Activated B cell treated with CpG ODN at 0.5 μM for 24 hours (primary cell): ENCODE measurements around the gene ACAA1. TPM values are rescaled to one million over a fixed set of nuclear protein-coding genes. Genes with fewer than 3 reads are reported as not detected.
"Not testable (repeated sequence)": the region's sequence is repeated elsewhere in the genome, so short reads cannot be mapped to it uniquely, and the experiment has no call there.

Source experiments
- ATAC-seq: fragments of 200-7000 bp; cut with Tn5 transposase; one replicate; pipeline ENCODE4 v1.10.0; 2021; ENCODE audit warnings: low read depth, mild to moderate bottlenecking, moderate library complexity
- CTCF ChIA-PET: fragments of 350-600 bp; sonication (Branson Sonifier 250); formaldehyde crosslinking; loops from one replicate; lab custom pipeline; 2021; ENCODE audit warnings: antibody characterized with exemption; lab: Charles Lee
- POLR2A ChIA-PET: fragments of 350-600 bp; sonication (Branson Sonifier 250); formaldehyde crosslinking; loops from one replicate; lab custom pipeline; 2021; ENCODE audit warnings: antibody characterized with exemption; lab: Charles Lee
- DNase-seq: peaks from one replicate; pipeline ENCODE4 v3.0.0; 2022
- H3K27ac Mint-ChIP-seq: one replicate; pipeline ENCODE4 v1.8.0; 2020; ENCODE audit warnings: mixed read lengths
- H3K27me3 Mint-ChIP-seq: one replicate; pipeline ENCODE4 v1.8.0; 2021; ENCODE audit warnings: mixed read lengths
- H3K36me3 Mint-ChIP-seq: one replicate; pipeline ENCODE4 v1.8.0; 2021; ENCODE audit warnings: low read depth, mixed read lengths
- H3K4me1 Mint-ChIP-seq: one replicate; pipeline ENCODE4 v1.8.0; 2021; ENCODE audit warnings: mixed read lengths
- H3K4me3 Mint-ChIP-seq: one replicate; pipeline ENCODE4 v1.8.0; 2020; ENCODE audit warnings: mild to moderate bottlenecking, mixed read lengths
- H3K9me3 Mint-ChIP-seq: one replicate; pipeline ENCODE4 v1.8.0; 2020; ENCODE audit warnings: mixed read lengths
- CTCF ChIP-seq: fragments of 200-600 bp; IDR thresholded peaks from one replicate; pipeline ENCODE4 v1.8.0; 2022; ENCODE audit warnings: antibody characterized with exemption, mild to moderate bottlenecking
- intact Hi-C: fragments of 100-400 bp; cut with micrococcal nuclease; formaldehyde crosslinking; loops from one replicate; pipeline ENCODE4 v1.15.1; 2024
- total RNA-seq: library from RNA; stranded (reverse); gene quantifications from 2 replicates; pipeline ENCODE4 v1.2.3, GENCODE V29; 2022

Gene ACAA1
- total RNA-seq, 1 donor from 2014 or later: 78.1 TPM

DNA sequence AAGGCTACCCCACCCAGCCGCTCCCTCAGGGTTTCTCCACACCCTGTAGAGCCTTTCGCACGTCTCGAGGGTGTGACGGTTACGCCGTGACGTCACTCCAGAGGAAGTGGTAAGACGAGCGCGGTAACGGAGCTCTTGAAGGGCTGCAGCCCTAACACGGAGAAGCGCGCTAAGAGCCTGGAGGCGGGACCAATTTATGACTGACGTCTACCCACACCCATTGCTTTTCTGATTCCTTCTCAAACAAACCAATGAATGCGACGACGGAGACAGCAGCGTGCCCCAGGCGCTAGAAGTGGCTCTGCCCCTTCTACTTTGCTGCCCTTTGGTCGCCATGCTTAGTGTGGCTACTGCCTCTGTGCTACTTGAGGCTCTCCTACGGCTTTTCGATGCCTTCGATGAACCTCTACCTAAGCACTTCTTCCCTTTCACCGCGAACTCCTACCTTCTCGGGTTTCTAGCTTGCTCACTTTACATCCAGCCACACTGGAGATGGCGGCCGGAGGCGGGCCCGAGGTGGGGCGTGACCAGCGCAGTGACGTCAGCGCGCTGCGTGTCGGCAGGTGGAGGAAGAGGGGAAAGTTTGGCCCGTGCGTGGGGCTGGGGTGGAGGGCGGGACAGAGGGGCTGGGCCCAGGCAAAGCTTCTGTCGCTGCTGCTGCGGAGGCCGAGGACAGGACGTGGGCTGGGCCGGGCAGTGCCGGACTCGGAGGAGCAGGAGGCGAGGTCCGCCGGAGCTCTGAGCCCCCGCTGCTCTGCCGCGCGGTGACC, 28.2 kb upstream of the ACAA1 start, which contains the start of gene OXSR1:
TSS of gene OXSR1 (plus strand) at position 586 of the 770 bp plus-strand sequence. CDS start 340 bp downstream, outside the sequence.
- DNase-seq (peak; percentile 95), ATAC-seq (peak; percentile 88)
- no peaks in the 10 kb centered on the region for H3K9me3 Mint-ChIP-seq
- no peak for TF ChIP-seq CTCF
- H3K4me1 Mint-ChIP-seq: peaks cover 45% of the 10 kb centered on the region
- CTCF ChIA-PET: interaction anchor here (0.9 to 2.0 kb wide), 3 partner anchors 26 to 182 kb away, joined by 4 to 7 read pairs (median 6); partner anchors contain the start of genes ACAA1, MYD88 and XYLB
- intact Hi-C loops: loop anchor here (1.0 to 10.0 kb wide), 8 partner anchors 11 to 1220 kb away; partner anchors contain the start of genes ACAA1, DLEC1, EXOG and SLC25A38
- peak within 1 kb of the TSS; percentile 94 for H3K4me3 Mint-ChIP-seq
- peaks cover 16% of the 10 kb centered on the region for H3K36me3 Mint-ChIP-seq
- H3K27ac Mint-ChIP-seq: peak within 1 kb of the TSS; percentile 100
- H3K27me3 Mint-ChIP-seq: no peaks in the 10 kb centered on the region
- POLR2A ChIA-PET: interaction anchor here (0.5 to 6.1 kb wide), 17 partner anchors 9 to 1224 kb away, joined by 3 to 217 read pairs (median 5); partner anchors contain the start of genes ACAA1, DLEC1, EPM2AIP1 and MLH1

- H3K4me1 Mint-ChIP-seq: peaks cover 44% of the 10 kb centered on the region
- H3K27me3 Mint-ChIP-seq: no peaks in the 10 kb centered on the region
- intact Hi-C loops: loop anchor here (1.0 to 10.0 kb wide), 4 partner anchors 10 to 1220 kb away; partner anchors contain the start of genes SLC25A38 and XYLB
- ChIA-PET POLR2A (interaction anchor here (0.6 to 6.1 kb wide), 16 partner anchors 9 to 1224 kb away, joined by 3 to 217 read pairs (median 5); partner anchors contain the start of genes ACAA1, DLEC1, EPM2AIP1 and MLH1), CTCF (interaction anchor here (0.8 to 2.0 kb wide), 5 partner anchors 10 to 182 kb away, joined by 3 to 7 read pairs (median 4); partner anchors contain the start of genes ACAA1, MYD88 and XYLB)
- no peak for TF ChIP-seq CTCF
- peak overlapping the region; percentile 100 for H3K27ac Mint-ChIP-seq
- peaks cover 16% of the 10 kb centered on the region for H3K36me3 Mint-ChIP-seq
- H3K9me3 Mint-ChIP-seq: no peaks in the 10 kb centered on the region
- H3K4me3 Mint-ChIP-seq: peak overlapping the region; percentile 94
- DNase-seq (no peak), ATAC-seq (peak; percentile 15)
Measured at GRCh38 chr3:38164643-38164951, 27.7 kb upstream of the ACAA1 start.

DNA sequence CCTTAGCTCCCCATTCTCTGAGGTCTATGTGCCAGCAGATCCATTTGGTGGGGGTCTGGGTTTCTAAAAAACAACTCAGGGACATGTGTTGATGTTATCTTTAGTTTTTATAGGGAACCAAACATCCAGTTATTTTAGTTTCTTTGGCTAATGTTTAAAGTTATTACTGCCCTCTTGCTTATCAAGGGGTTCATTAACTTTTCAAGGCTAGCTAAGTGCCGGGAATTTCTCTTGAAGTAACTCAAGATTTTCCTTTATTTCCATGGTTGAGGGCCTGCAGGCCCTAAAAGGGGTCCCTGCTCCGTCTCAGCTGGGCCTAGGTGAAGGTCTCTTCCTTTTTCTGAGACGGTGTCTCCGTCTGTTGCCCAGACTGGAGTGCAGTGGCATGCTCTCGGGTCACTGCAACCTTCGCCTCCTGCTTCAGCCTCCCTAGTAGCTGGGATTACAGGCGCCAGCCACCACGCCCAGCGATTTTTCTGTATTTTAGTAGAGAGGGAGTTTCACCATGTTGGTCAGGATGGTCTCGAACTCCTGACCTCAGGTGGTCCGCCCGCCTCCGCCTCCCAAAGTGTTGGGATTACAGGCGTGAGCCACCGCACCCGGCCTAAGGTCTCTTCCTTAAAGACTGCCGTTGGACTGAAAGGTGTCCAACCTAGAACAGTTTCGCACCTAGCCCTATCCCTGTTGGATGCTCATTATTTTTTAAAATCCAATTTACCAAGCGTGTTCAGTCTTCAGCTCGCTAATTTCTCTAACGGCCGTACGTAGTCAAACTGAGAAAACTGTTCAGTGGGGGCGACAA, 27.1 kb upstream of the ACAA1 start:
- Mint-ChIP-seq H3K9me3 (no peaks in the 10 kb centered on the region), H3K4me1 (peaks cover 39% of the 10 kb centered on the region), H3K36me3 (peaks cover 16% of the 10 kb centered on the region), H3K27ac (peak overlapping the region; percentile 100), H3K27me3 (no peaks in the 10 kb centered on the region), H3K4me3 (peak overlapping the region; percentile 94)
- CTCF ChIA-PET: interaction anchor here (0.8 to 2.0 kb wide), 5 partner anchors 9 to 62 kb away, joined by 3 to 7 read pairs (median 5); partner anchors contain the start of genes ACAA1 and MYD88
- no peak for TF ChIP-seq CTCF
- DNase-seq (no peak), ATAC-seq (no peak)
- intact Hi-C loops: loop anchor here (1.0 to 10.0 kb wide), 4 partner anchors 10 to 1221 kb away; partner anchors contain the start of genes SLC25A38 and XYLB
- POLR2A ChIA-PET: interaction anchor here (0.9 to 6.1 kb wide), 14 partner anchors 10 to 1171 kb away, joined by 3 to 217 read pairs (median 5); partner anchors contain the start of genes ACAA1, DLEC1, EPM2AIP1 and MLH1

- peaks cover 35% of the 10 kb centered on the region for H3K4me1 Mint-ChIP-seq
- ChIA-PET CTCF (interaction anchor here (1.4 to 1.6 kb wide), 3 partner anchors 9 to 62 kb away, joined by 4 to 6 read pairs (median 5); partner anchors contain the start of gene MYD88), POLR2A (interaction anchor here (1.3 to 6.1 kb wide), 4 partner anchors 9 to 47 kb away, joined by 5 to 217 read pairs (median 40); partner anchors contain the start of genes ACAA1 and MYD88)
- no peak for DNase-seq
- H3K36me3 Mint-ChIP-seq: peaks cover 16% of the 10 kb centered on the region
- intact Hi-C loops: loop anchor here (10.0 kb wide), 1 partner anchor 1222 kb away; the partner anchor contains the start of gene SLC25A38
- TF ChIP-seq CTCF: no peak
- no peak for ATAC-seq
- H3K27me3 Mint-ChIP-seq: no peaks in the 10 kb centered on the region
- peak overlapping the region; percentile 100 for H3K27ac Mint-ChIP-seq
- peak overlapping the region; percentile 4 for H3K4me3 Mint-ChIP-seq
- no peaks in the 10 kb centered on the region for H3K9me3 Mint-ChIP-seq
Measured at GRCh38 chr3:38163117-38163840, 26.4 kb upstream of the ACAA1 start.

GRCh38 chr3:38160704-38161103, 23.8 kb upstream of the ACAA1 start:
- intact Hi-C loops: loop anchor here (10.0 kb wide), 1 partner anchor 1224 kb away; the partner anchor contains the start of gene SLC25A38
- ATAC-seq: not testable (repeated sequence)

More at GRCh38 chr3:38160704-38161103, 23.8 kb upstream of the ACAA1 start:
- H3K27me3 Mint-ChIP-seq, CTCF ChIA-PET, H3K36me3 Mint-ChIP-seq, H3K4me3 Mint-ChIP-seq, POLR2A ChIA-PET, DNase-seq, H3K27ac Mint-ChIP-seq, H3K9me3 Mint-ChIP-seq: not testable (repeated sequence)
- H3K4me1 Mint-ChIP-seq: peaks cover 18% of the 10 kb centered on the region
